Cardiac muscle cell (in vitro differentiated cells and primary cell): ENCODE data around the gene RBM23. TPM values are rescaled to one million over a fixed set of nuclear protein-coding genes. Genes with fewer than 3 reads are reported as not detected.

Experiments used
- DNase-seq, 2 donors: peaks; one replicate each; pipeline versions ENCODE4 v3.0.0 to v3.0.0-alpha.2; 2010 to 2017; ENCODE audit warnings: low read depth in 1 of 2, low spot score in 1 of 2
- H3K27ac ChIP-seq: fragments of 200-600 bp; sonication (generic); 2 replicates; pipeline ENCODE4 v1.5.1; 2016
- H3K27me3 ChIP-seq: fragments of 200-600 bp; sonication (generic); 2 replicates; pipeline ENCODE4 v1.6.0; 2016; ENCODE audit warnings: control low read depth
- H3K36me3 ChIP-seq: fragments of 200-600 bp; sonication (generic); 2 replicates; pipeline ENCODE4 v1.5.1; 2016; ENCODE audit warnings: control low read depth
- H3K4me1 ChIP-seq: fragments of 200-600 bp; sonication (generic); 2 replicates; pipeline ENCODE4 v1.8.1; 2017; ENCODE audit warnings: low read depth, mild to moderate bottlenecking, mixed run types
- H3K4me3 ChIP-seq: fragments of 200-600 bp; sonication (generic); 2 replicates; pipeline ENCODE4 v1.5.1; 2016; ENCODE audit warnings: mild to moderate bottlenecking
- H3K9me3 ChIP-seq: fragments of 200-600 bp; sonication (generic); 2 replicates; pipeline ENCODE4 v1.5.1; 2017; ENCODE audit warnings: low read depth, mild to moderate bottlenecking, control low read depth
- polyA plus RNA-seq: library from polyadenylated mRNA; unstranded; fragments of >200 nt; fragmentation: Nextera tagmentation; extraction: Ambion mirVana; gene quantifications from 2 replicates; pipeline ENCODE4 v1.2.1, GENCODE V29; 2016
- total RNA-seq: library from RNA; depleted of rRNA; stranded (reverse); fragments of >200 nt; gene quantifications from 2 replicates; pipeline ENCODE4 v1.2.3, GENCODE V29; 2016
- TF ChIP-seq, protein P1 (sequence below): IDR thresholded peaks from 2 replicates; pipeline ENCODE4 v1.5.1; 2012; ENCODE audit warnings: low read depth, mild to moderate bottlenecking, low read length

Gene RBM23
- total and polyA plus RNA-seq, 2 experiments from 2014 or later = 93.4 to 107 TPM

DNA sequence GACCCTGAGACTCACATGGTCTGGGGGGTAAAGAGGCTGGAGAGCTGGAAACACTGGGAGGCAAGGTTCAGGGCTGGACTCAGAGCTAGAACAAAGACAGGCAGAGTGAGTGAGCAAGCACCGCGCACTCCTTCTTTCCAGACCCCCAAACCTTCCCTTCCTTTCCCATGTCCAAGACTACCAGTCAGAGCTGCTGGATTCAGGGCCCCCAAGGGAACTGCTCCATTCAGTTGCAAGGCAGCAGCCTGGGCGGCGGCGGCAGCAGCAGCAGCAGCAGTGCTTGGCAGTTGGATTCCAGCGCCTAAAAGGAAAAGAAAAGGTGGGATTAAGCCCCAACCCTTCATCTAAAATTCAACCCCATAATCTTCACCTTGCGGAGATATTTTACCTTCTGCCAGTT lies 17.1 kb downstream of the RBM23 start:
- TF ChIP-seq, protein P1, sequence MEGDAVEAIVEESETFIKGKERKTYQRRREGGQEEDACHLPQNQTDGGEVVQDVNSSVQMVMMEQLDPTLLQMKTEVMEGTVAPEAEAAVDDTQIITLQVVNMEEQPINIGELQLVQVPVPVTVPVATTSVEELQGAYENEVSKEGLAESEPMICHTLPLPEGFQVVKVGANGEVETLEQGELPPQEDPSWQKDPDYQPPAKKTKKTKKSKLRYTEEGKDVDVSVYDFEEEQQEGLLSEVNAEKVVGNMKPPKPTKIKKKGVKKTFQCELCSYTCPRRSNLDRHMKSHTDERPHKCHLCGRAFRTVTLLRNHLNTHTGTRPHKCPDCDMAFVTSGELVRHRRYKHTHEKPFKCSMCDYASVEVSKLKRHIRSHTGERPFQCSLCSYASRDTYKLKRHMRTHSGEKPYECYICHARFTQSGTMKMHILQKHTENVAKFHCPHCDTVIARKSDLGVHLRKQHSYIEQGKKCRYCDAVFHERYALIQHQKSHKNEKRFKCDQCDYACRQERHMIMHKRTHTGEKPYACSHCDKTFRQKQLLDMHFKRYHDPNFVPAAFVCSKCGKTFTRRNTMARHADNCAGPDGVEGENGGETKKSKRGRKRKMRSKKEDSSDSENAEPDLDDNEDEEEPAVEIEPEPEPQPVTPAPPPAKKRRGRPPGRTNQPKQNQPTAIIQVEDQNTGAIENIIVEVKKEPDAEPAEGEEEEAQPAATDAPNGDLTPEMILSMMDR = no peak
- no peak overlapping the region for H3K4me3 ChIP-seq
- H3K27me3 ChIP-seq = no peaks in the 10 kb centered on the region
- peaks cover 55% of the 10 kb centered on the region for H3K36me3 ChIP-seq
- no peaks in the 10 kb centered on the region for H3K9me3 ChIP-seq
- DNase-seq = no peak
- peaks cover 8% of the 10 kb centered on the region for H3K4me1 ChIP-seq
- no peak overlapping the region for H3K27ac ChIP-seq

DNA sequence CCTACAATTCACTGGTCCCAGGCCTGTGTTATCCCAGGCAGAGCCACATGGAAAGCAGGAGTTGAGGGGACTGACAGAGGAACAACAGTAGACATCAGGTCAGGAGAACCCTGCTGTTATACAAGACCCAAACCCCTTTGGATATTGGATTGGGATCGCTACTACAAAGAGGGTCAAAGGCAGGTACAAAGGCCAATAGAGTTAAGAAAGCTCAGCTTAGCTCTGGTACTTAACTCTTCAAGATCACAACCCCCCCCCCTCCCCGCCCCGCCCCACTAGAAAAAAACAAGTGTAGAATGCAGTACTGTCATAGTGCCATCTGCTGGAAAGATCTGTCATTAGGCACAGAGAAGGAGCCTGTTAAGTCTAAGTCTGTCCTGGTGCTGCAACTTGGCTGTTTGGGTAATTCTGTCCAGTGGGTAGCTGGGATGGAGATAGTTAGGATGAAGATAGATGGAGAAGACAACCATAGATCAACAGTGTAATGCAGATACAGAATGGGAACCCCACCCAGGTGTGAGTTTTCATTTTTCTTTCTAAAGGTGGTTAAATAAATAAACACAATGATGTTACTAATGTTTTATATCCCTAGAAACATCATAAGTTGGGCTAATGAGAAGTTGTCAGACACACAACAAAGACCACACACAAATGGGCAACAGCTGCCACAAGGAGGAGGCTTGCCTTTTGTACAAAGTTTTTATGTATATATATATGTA lies 18.7 kb downstream of the RBM23 start:
- no peak overlapping the region for H3K4me3 ChIP-seq

DNA sequence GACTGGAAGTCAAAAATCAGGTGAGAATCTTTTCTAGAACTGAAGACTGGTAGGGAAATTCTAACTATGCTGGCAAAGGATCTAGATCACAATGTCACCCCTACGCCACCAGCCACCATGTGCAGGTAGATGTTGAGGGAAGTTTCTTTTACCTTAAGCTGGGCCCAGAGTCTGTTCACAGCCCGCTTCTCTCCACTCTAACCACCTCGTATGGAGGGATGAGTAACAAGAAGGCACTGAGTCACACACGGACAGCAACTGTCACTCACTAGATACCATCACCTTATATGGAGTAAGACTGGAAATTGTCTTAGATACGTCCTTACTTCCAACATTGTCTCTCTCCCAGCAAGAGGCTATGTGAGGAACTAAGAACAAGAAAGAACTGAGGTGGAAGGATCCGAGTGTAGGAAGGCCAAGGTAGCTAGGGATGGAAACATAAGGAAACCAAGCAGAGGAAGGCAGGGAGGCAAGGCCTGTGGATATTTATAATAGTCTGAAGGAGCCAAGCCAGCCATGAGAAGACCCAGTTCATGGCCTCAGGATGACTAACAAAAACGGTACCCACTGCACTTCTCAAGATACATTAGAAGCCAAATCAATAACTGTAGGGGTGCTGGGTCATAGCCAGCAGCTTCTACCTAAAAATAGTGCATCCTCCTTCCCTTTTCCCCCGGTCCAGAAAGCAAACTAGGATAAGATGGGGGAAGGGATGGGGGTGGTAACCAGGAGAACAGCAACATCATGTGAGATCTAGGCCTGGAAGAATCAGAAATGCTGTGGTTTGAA lies 20.5 kb downstream of the RBM23 start:
- H3K36me3 ChIP-seq = peaks cover 24% of the 10 kb centered on the region
- H3K9me3 ChIP-seq = no peaks in the 10 kb centered on the region
- peak in 1 of 2 donors; percentile 41 for DNase-seq
- H3K27ac ChIP-seq = peak overlapping the region; percentile 56
- TF ChIP-seq, protein P1 = no peak
- peaks cover 8% of the 10 kb centered on the region for H3K4me1 ChIP-seq
- no peak overlapping the region for H3K4me3 ChIP-seq
- H3K27me3 ChIP-seq = no peaks in the 10 kb centered on the region

More for the DNA sequence above, 18.7 kb downstream of the RBM23 start:
- DNase-seq = peak; percentile 76 to 82
- peaks cover 39% of the 10 kb centered on the region for H3K36me3 ChIP-seq
- H3K9me3 ChIP-seq = no peaks in the 10 kb centered on the region
- H3K27me3 ChIP-seq = no peaks in the 10 kb centered on the region
- TF ChIP-seq, protein P1 = peak; percentile 64
- peaks cover 8% of the 10 kb centered on the region for H3K4me1 ChIP-seq
- H3K27ac ChIP-seq = peak overlapping the region; percentile 59

DNA sequence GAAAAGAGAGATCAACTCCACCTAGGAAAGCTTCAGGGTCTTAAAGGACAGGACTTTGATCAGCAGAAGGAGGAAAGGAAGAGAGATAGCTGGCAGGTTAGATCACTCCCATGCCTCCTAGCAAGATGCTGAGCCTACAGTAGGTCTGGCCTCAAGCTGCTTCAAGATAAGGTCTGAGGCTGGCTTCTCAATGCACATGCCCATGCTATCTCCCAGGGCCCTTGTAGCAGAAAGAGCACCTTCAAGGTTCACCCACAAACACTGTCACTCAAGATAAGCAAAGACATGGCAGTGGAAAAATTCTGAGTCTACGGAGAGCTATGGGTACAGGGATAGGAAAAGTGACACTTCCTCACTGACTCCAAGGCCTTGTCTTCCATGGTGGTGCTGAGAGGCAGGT lies 21.6 kb downstream of the RBM23 start:
- Histone ChIP-seq H3K27ac (no peak overlapping the region), H3K4me3 (no peak overlapping the region), H3K36me3 (peaks cover 14% of the 10 kb centered on the region), H3K4me1 (peaks cover 8% of the 10 kb centered on the region), H3K9me3 (no peaks in the 10 kb centered on the region), H3K27me3 (no peaks in the 10 kb centered on the region)
- no peak for DNase-seq
- TF ChIP-seq, protein P1 = no peak

DNA sequence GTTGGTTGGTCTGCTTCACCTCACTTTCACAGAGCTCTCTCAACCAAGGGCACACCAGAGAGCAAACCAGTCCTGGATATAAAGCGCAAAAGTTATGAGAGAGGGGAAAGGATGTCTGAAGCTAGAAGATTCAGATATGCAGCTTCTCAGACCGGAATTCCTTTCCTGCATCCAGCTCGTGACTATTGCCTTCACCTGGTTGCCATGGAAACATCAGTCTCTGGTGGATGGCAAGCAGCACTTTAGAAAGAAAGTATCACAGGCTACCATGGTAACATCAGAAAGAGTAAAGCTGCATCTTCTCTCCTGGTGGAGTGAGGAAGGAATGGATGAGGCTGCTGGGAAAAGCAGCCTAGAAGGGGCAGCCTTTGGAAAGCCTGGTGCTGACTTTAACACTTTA lies 22.2 kb downstream of the RBM23 start:
- peaks cover 8% of the 10 kb centered on the region for H3K4me1 ChIP-seq
- H3K9me3 ChIP-seq = no peaks in the 10 kb centered on the region
- TF ChIP-seq, protein P1 = no peak
- H3K27ac ChIP-seq = no peak overlapping the region
- peaks cover 10% of the 10 kb centered on the region for H3K36me3 ChIP-seq
- DNase-seq = no peak
- no peak overlapping the region for H3K4me3 ChIP-seq
- H3K27me3 ChIP-seq = no peaks in the 10 kb centered on the region
